Right kidney (tissue), 1 donor: ENCODE measurements around the gene TEX14.
"Not testable (repeated sequence)": the region's sequence is repeated elsewhere in the genome, so short reads cannot be mapped to it uniquely, and the experiment has no call there.

Source experiments
- DNase-seq: peaks from one replicate; pipeline ENCODE4 v3.0.0-alpha.2; 2016

The TEX14 gene

DNA sequence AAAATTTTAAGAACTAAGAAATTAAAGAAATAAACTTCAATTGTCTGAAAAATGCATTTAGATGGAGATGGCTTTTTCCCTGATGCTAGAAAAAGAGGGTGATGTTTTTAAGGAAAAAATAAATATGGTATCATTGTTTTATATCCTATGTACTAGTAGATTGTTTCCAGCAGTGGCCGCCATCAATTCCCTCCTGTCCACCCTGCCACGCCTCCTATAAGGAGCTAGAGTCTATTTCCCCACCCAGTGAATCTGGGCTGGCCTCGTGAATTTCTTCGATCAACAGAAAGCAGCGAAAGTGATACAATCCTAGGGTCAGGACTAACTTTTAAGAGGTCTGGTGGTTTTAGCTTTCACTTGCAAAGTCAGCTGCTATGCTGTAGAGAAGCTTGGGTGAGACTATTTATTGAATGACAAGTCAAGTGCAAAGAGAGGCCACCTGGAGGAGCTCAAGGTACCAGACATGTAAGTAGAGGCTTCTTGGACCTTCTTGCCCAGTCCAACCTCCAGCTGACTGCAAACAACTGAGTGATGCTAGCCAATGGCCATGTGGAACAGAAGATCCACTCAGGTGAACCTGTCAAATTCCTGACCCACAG, 96.6 kb downstream of the TEX14 start:
- no peak for DNase-seq

DNA sequence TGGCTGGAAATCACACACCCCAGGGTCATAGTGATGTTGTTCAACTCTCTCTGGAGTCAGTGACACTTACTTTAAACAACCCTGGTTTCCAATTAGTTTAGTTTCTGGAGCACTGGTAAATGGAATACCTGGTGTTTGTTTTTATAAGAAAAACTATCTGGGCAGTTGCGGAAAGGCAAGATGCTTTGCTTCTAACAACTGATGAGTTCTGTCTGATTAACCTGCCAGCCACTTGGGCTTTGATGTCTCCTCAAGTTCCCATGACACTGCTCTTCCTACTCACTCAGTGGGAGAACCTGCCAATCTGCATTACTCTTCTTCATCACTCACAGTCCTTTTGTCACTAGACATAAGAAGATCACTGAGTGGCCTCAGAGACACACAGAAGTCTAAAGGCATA, 98.7 kb downstream of the TEX14 start:
- DNase-seq = no peak

- no peak for DNase-seq
Observed at GRCh38 chr17:58591455-58591854, 100.4 kb downstream of the TEX14 start.

DNA sequence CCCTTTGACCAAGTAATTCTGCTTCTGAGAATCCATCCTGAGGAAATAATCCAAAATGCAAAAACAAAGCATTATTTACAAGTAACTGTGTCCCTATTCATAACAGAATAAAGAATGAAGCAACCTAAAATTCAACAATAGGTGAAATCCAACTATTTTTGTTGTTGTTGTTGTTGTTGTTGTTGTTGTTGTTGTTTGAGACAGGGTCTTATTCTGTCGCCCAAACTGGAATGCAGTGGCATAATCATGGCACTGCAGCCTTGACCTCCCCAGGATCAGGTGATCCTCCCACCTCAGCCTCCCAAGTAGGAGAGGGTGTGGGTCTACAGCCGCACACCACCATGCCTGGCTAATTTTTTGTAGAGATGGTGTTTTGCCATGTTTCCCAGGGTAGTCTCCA, 101.5 kb downstream of the TEX14 start:
- DNase-seq = no peak

- peak; percentile 35 for DNase-seq
Observed at GRCh38 chr17:58587713-58588117, 104.1 kb downstream of the TEX14 start.

GRCh38 chr17:58586009-58586644, 105.7 kb downstream of the TEX14 start:
- no peak for DNase-seq

GRCh38 chr17:58585554-58585953, 106.3 kb downstream of the TEX14 start:
- DNase-seq = no peak

- DNase-seq = no peak
Observed at GRCh38 chr17:58583486-58583885, 108.4 kb downstream of the TEX14 start.

- DNase-seq = not testable (repeated sequence)
Observed at GRCh38 chr17:58582718-58583117, 109.1 kb downstream of the TEX14 start.

DNA sequence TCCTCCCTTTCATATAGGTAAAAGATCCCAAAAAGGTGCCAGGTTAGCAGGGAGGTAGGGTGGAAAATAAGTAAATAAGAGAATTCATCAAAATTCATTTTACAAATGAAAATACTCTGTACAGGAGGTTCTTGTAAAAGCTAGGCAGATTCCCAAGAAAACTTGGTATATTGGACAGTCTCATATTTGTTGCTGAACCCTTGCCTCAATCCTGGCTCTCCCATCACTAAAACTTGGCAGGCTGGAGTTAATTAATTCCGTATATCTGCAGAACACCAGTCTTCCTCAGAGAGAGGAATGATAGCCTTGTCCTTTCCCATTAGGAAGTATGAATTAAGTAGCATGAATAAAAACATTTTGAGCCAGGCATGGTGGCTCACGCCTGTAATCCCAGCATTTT, 111.2 kb downstream of the TEX14 start:
- no peak for DNase-seq

- peak; percentile 17 for DNase-seq
Observed at GRCh38 chr17:58577696-58578095, 114.1 kb downstream of the TEX14 start.

GRCh38 chr17:58576679-58577367, 115.0 kb downstream of the TEX14 start:
- no peak for DNase-seq

DNA sequence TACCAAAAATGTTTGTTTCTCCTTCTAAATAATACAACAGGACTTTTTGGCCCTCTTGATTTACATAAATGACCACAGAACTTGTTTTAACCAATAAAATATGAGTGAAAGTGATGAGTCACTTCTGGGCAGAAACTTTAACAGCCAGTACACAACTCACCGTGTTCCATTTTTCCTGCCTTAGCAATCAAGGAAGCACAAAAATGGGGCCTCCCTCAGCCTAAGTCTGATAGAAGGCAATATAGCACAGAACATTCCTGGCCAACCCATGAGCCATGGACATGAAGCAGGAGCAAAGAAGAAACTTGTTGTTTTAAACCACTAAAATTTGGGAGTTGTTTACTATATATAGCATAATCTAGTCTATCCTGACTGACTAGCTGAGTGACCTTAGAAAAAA, 116.3 kb downstream of the TEX14 start:
- no peak for DNase-seq

DNA sequence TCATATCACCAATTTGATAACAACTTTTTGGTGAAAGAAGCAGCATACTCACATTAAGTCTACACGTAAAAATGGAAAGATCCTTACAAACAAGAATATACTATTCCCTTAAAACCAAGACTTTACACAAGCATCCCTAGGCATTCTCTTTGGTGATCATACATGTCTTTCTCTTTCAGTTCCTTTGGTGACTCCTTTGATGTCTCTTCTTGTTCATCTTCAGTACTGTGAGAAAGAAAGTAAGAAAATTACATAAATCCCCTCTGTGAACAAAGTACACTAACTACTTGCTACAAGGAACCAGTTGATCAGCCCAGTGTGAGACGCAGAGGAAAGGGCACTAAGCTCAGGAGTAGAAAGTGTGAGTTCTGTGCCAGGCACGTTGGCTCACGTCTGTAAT, 117.8 kb downstream of the TEX14 start:
- DNase-seq = no peak

DNA sequence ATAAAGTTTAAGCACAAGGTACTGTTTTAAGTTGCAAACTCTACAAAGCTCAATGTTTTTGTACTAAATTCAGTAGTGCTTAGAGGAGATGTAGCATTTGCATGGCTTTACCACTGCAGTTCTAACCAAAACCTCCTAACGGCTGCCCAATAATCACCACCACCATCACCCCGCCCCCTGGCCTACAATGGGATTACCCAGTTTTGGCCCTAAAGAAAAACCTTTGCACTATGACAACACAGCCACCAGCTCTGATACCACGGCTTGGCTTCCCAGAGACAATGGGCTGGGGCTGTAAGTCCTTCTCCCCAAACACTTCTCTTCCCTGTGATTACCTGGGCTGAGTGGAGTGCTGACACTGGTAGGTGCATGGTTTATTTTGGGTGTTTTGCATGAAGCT, 119.0 kb downstream of the TEX14 start:
- DNase-seq = no peak

- no peak for DNase-seq
Observed at GRCh38 chr17:58570758-58571157, 121.1 kb downstream of the TEX14 start.

- DNase-seq = no peak
Observed at GRCh38 chr17:58569196-58569595, 122.6 kb downstream of the TEX14 start.

- no peak for DNase-seq
Observed at GRCh38 chr17:58568044-58568799, 123.6 kb downstream of the TEX14 start.

DNA sequence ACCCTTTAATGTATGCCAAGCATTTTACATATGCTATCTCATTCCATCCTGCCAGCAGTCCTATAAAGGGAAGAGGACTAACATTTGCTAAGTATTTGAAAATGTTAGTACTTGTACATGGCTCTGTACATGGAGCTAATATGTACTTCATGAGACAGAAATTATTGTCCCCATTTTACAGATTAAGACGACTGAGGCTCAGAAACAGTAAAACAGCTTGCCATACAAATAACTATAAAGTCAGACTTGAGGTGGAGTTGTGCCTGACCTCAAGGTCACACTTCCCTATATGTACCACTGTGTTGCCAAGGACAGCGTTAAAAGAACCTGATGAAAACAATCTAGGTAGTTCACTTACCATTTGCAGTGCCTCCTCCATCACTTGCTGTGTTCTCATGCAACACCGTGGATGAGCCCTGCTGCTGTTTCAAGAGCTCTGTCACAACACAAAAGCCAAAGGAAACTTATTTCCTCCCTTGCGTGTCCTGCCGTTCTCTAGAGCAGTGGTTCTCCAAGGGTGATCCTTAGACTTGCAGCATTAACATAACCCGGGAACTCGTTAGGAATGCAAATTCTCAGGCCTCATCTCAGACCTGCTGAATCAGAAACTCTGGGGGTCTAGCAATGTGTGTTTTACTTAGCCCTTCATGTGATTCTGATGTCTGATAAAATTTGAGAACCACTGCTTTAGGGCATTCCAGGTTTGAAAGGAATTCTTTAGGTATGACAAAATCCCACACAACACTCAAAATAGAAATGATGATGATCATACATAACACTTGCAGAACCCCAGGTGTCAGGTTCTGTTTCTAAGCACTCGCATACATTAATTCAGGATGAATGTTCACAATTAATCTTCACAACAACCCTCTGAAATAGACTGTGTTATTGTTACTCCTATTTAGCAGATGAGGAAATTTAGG, 126.2 kb downstream of the TEX14 start:
- DNase-seq = no peak

GRCh38 chr17:58564971-58565370, 126.9 kb downstream of the TEX14 start:
- no peak for DNase-seq

DNA sequence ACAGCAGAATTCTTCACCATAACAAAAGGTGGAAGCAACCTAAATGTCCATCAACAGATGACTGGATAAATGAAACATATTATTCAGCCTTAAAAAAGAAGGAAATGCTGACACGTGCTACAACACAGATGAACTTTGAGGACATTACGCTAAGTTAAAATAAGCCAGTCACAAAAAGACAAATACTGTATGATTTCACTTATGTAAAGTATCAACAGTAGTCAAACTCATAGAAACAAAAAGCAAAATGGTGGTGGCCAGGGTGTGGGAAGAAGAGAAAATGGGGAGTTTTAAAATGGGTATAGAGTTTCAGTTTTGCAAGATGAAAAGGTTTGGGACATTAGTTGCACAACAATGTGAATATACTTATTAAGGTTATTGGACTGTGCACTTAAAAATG, 127.6 kb downstream of the TEX14 start:
- no peak for DNase-seq

DNA sequence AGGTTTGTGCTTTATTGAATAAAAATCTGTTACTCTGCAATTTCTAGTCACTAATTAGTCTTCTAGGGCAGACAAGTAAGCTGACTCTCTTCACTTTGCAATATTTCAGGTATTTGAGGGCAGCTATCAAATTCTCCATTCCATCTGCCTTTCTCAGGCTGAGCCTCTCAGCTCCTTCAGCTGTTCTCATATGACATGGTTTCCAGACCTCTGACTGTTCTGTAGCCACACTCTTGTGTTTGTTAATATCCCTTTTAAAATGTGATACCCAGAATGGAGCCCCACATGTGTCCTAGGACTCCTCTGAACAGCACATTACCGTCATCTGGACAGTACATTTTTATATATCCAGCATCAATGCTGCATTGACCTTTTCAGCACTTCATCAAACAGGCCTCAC, 131.3 kb downstream of the TEX14 start:
- DNase-seq = no peak
